SIG-M5 treated with dmso at 0.1 percent for 504 hours (cell line): Measurements from ENCODE around the gene GAPDHS.

Experiments used
- DNase-seq: peaks from one replicate; lab custom pipeline; 2025; ENCODE audit not compliant: unreplicated experiment; lab: John Stamatoyannopoulos, UW

Gene GAPDHS

GRCh38 chr19:35534803-35535480, 1.7 kb downstream of the GAPDHS start:
- no peak for DNase-seq

GRCh38 chr19:35539314-35539713, 6.1 kb downstream of the GAPDHS start:
- no peak for DNase-seq

GRCh38 chr19:35539850-35540249, 6.6 kb downstream of the GAPDHS start:
- DNase-seq, result no peak

- no peak for DNase-seq
Measured at GRCh38 chr19:35540356-35540927, 7.2 kb downstream of the GAPDHS start.

GRCh38 chr19:35542209-35542608, 9.0 kb downstream of the GAPDHS start:
- DNase-seq, result no peak

- no peak for DNase-seq
Measured at GRCh38 chr19:35543280-35544109, 10.2 kb downstream of the GAPDHS start.

- no peak for DNase-seq
Measured at GRCh38 chr19:35544110-35544802, 11.0 kb downstream of the GAPDHS start.

GRCh38 chr19:35545001-35545854, 12.0 kb downstream of the GAPDHS start, which contains the start of gene TMEM147:
TSS of gene TMEM147 (plus strand) at chr19:35545626. CDS start at chr19:35545740, 114 bp downstream.
- DNase-seq, result peak; percentile 70

- DNase-seq, result no peak
Measured at GRCh38 chr19:35545855-35546381, 12.7 kb downstream of the GAPDHS start.

- no peak for DNase-seq
Measured at GRCh38 chr19:35546532-35546931, 13.3 kb downstream of the GAPDHS start.

GRCh38 chr19:35549174-35549788, 16.0 kb downstream of the GAPDHS start:
- peak; percentile 45 for DNase-seq

GRCh38 chr19:35549879-35550523, 16.7 kb downstream of the GAPDHS start:
- no peak for DNase-seq

GRCh38 chr19:35551091-35551810, 18.0 kb downstream of the GAPDHS start:
- DNase-seq, result no peak

- DNase-seq, result no peak
Measured at GRCh38 chr19:35552534-35553384, 19.5 kb downstream of the GAPDHS start.

GRCh38 chr19:35553385-35554000, 20.2 kb downstream of the GAPDHS start:
- DNase-seq, result no peak

- no peak for DNase-seq
Measured at GRCh38 chr19:35554076-35554475, 20.8 kb downstream of the GAPDHS start.

- DNase-seq, result no peak
Measured at GRCh38 chr19:35555301-35556005, 22.2 kb downstream of the GAPDHS start.
